RPMI8226 (cell line): ENCODE data around the gene HOXB9.

Experiments used
- DNase-seq: peaks from one replicate; pipeline ENCODE4 v3.0.0-alpha.2; 2015

HOXB9 gene

DNA sequence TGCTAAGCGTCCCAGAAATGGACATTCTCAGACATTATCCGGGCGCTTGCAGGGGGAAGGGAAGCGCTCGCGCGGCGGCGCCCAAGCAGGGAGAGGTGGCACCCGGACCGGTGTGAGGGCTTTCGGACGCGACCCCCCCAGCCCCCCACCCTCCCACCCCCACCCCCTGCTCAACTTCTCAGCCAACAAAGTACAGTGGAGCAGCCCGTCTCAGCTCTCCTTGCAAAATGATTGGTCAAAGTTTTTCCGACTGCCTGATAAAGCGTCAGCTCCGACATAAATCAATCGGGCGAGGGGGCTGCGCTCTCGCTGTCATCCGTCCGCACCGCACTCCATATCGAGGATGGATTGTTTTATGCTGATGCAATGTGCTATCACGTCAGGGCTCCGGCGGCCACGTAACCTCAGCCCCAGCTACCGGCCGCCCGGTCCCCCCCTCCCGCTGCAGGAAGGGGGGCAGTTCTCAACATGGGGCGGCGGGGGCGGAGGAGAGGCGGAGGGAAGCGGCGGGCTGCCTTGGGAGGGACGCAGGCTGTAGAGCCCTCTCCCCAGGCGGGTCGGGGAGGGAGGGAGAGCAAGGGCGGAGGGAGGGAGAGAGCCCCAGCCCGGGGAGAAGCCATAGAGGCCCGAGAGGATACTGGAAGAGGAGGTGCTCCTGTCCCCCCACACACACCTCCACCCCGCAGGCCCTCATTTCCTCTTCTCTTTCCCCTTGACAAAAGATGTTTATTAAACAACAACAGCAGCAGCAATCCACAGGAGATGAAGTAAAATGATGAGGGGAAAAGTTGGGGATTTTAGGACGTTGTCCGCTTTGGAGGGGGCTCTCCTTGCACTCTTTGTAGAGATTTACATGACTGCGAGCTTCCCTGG, at the start of gene HOXB9:
TSS of gene HOXB9 (minus strand) at position 114 of the 873 bp plus-strand sequence. CDS start at position 25, 89 bp downstream.
- no peak for DNase-seq

DNA sequence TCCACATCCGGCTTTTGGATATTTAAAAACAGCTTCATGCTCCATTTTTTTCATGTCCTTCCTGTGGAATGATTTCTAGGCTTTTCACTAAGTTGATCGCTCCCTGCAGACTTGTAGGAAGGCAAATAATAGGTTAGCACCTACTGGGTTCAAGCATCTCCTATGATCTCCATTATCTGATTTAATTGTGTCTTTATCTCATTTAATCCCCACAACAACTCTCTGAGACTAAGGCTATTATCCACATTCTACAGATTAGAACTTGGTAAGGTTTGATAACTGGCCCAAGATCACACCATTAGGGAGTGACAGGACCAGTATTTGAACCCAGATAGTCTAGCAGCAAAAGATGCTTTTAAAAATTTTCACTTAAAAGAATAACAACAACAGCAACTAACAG, 46.2 kb upstream of the HOXB9 start:
- DNase-seq = no peak

DNA sequence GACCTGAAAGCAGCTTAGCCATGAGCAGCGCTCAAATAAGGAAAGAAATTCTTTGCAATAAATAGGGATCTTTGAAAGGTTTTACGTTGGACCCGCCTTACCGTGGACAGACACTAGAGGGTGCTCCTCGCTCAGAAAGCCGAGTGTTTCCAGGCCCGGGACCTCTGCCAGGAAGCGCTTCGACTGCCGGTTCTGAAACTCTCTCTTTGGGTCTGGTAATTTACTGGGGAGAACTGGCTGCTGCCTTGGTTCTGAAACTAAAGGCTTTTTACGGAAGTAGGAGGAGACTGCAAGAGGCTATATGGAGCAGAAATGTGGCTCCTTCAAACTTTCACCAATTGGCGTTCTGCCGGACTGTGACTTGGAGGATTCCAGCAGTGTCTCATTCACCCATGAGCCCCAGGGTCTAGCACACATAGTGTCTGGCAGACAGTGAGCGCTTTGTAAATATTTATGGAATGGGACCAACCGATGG, 45.6 kb upstream of the HOXB9 start:
- DNase-seq = peak; percentile 78

- no peak for DNase-seq
Measured at GRCh38 chr17:48663134-48663924, 37.2 kb upstream of the HOXB9 start.

DNA sequence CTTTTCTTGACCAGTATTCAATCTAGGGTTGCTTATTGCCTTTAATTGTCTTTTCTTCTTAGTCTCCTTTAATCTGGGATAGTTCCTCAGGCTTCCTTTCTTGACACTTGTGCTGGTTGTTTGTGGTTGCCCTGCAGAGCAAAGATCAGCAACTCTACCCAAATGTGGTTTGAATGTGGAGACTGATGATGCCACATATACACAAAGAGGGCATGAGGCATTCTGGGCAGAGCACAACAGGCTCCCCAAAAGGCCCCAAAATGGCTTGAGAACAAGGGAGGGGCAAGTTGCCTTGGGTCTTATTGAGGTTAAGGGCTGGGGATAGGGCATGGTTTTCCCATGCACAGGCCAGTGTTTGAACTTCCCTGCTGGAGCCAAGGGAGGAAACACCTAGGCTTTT, 29.8 kb upstream of the HOXB9 start:
- DNase-seq = no peak

- no peak for DNase-seq
Measured at GRCh38 chr17:48649741-48650140, 23.6 kb upstream of the HOXB9 start.

DNA sequence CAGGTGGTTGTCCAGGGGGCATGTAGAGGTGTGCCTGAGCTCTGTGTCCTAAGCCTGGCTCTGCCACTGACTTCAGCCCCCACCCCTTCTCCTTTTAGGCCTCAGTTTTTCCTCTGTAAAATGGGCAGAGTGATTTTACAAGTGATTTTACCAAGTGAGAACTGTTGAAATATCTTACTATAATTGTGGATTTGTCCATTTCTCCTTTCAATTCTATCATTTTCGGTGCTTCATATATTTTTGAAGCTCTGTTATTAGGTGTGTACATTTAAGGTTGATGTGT, 21.7 kb upstream of the HOXB9 start:
- no peak for DNase-seq

- DNase-seq = peak; percentile 29
Measured at GRCh38 chr17:48647103-48647962, 21.2 kb upstream of the HOXB9 start.

GRCh38 chr17:48646183-48647102, 20.3 kb upstream of the HOXB9 start:
- DNase-seq = peak; percentile 27

DNA sequence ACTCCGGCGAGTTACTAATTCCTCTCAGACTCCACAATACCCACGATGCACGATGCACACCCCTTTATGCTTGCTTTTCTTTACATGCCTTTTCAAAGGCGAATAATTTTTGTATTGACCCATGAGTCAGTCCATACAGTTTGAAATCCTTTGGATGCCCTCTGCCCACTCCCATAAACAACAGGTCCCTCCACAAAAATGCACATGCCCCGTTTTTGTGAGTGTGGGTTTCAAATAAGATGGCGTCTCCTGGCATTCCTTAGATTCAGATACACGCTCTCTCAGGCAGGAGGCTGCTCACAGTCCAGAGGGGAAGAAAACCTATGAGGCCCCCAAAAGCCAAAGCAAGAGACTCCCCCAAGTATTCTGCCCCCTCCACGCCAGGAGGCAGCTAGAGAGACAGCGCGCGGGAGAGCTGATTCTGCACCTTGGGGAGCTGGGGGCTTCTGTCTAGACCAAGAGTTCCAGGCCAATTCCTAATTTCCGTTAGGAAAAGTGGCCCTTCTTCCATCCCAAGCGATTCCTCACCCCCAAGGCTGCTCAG, 19.6 kb upstream of the HOXB9 start:
- no peak for DNase-seq

- no peak for DNase-seq
Measured at GRCh38 chr17:48644910-48645557, 18.9 kb upstream of the HOXB9 start.

DNA sequence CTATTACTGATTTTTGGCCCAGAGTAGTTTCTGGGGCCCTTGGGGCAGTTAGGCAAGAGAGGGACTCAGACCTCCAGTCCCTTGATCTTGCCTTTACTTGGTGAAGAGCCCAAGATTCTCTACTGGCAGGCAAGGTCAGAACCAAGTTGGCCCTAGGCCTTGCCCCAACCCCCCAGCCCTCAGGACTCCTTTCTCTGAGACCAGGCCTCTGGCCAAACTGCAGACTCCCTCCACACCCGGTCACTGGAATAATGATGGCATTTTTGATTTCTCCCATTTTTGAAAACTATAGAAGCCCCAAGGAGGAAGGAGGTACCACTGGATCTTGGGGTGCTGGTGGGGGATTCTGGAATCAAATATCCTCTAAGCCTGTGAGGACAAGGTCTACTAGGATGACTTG, 18.0 kb upstream of the HOXB9 start:
- DNase-seq = no peak

GRCh38 chr17:48643697-48644012, 17.5 kb upstream of the HOXB9 start:
- DNase-seq = no peak

- DNase-seq = no peak
Measured at GRCh38 chr17:48642843-48643696, 16.9 kb upstream of the HOXB9 start.

GRCh38 chr17:48642059-48642842, 16.1 kb upstream of the HOXB9 start:
- DNase-seq = peak; percentile 18

GRCh38 chr17:48641541-48642058, 15.4 kb upstream of the HOXB9 start:
- peak; percentile 84 for DNase-seq

GRCh38 chr17:48640858-48641180, 14.7 kb upstream of the HOXB9 start:
- no peak for DNase-seq

DNA sequence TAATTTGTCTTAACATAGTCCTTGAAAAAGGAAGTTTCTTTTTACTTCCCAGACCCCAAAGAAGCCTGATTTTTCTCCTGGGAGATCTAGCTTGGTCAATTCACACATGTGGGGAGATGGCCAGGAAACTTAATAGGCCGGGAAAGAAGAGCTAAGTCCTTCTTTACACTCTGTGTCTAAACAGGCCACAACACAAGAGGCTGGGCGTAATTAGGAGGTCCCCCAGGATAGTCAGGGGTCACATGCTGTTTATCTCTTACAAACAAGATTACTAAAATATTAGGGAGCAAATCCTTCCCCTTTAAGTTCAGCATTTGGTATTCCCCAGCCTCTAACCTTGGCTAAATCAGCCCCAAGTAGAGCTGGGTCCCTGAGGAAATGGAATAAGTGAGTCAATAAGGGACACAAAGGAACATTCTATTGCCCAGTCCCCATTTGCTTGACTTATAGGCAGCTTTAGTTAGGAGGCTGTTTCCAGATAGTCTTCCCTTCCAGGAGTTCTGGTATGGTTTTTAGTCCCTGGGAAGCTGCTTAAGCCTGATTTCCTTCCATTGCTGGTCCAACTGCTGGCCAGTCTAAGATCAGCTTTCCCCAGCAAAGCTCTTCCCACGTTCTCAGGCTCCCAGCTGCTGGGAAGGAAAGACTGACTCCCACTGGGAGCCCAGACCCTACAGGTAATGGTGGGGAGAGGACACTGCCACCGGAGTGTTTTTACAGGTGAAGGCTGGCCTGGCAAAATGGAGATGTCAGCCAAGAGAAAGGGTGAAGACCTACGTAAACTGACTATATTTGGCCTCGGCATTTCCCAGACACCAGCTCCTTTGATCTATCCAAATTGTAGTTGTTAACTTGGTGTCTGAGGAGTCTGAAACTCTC, 14.1 kb upstream of the HOXB9 start:
- DNase-seq = no peak
